WTC11 (cell line): ENCODE measurements around the gene FTL. TPM values are rescaled to one million over a fixed set of nuclear protein-coding genes. Genes with fewer than 3 reads are reported as not detected.
A peak's percentile ranks its signal among the peaks of the same experiment; 100 is the strongest.

Experiments used
- ATF1 ChIP-seq: sonication (generic); formaldehyde crosslinking; IDR thresholded peaks from 2 replicates; pipeline ENCODE4 v1.8.1; 2023; ENCODE audit warnings: mild to moderate bottlenecking, moderate library complexity, missing genetic modification reagents
- CREB1 ChIP-seq: sonication (generic); formaldehyde crosslinking; IDR thresholded peaks from 2 replicates; pipeline ENCODE4 v1.8.0; 2023; ENCODE audit warnings: mild to moderate bottlenecking, missing genetic modification reagents
- CREM ChIP-seq: sonication (generic); formaldehyde crosslinking; IDR thresholded peaks from 2 replicates; pipeline ENCODE4 v1.8.1; 2022; ENCODE audit warnings: mild to moderate bottlenecking, missing genetic modification reagents, moderate library complexity
- ESRRA ChIP-seq: sonication (generic); formaldehyde crosslinking; IDR thresholded peaks from 2 replicates; pipeline ENCODE4 v1.8.1; 2022; ENCODE audit warnings: mild to moderate bottlenecking, missing genetic modification reagents, borderline replicate concordance
- GABPB1 ChIP-seq: sonication (generic); formaldehyde crosslinking; IDR thresholded peaks from 2 replicates; pipeline ENCODE4 v1.8.1; 2023; ENCODE audit warnings: mild to moderate bottlenecking, missing genetic modification reagents
- GRHL2 ChIP-seq: fragments of 250-450 bp; sonication (Bioruptor Pico); IDR thresholded peaks from 2 replicates; pipeline ENCODE4 v1.8.0; 2022; ENCODE audit warnings: mild to moderate bottlenecking, moderate library complexity; ENCODE audit not compliant: insufficient replicate concordance, severe bottlenecking
- MXD4 ChIP-seq: fragments of 250-450 bp; sonication (Bioruptor Pico); IDR thresholded peaks from 2 replicates; pipeline ENCODE4 v1.8.0; 2021; ENCODE audit warnings: mild to moderate bottlenecking, moderate library complexity, borderline replicate concordance
- MYBL2 ChIP-seq: sonication (generic); formaldehyde crosslinking; IDR thresholded peaks from 2 replicates; pipeline ENCODE4 v1.8.1; 2023; ENCODE audit warnings: mild to moderate bottlenecking, moderate library complexity, missing genetic modification reagents
- NFE2L1 ChIP-seq: sonication (generic); formaldehyde crosslinking; IDR thresholded peaks from 2 replicates; pipeline ENCODE4 v1.8.1; 2023; ENCODE audit warnings: missing genetic modification reagents
- TEAD1 ChIP-seq: sonication (generic); formaldehyde crosslinking; IDR thresholded peaks from 2 replicates; pipeline ENCODE4 v1.8.0; 2022; ENCODE audit warnings: mild to moderate bottlenecking, missing genetic modification reagents
- ZBTB21 ChIP-seq: sonication (generic); formaldehyde crosslinking; IDR thresholded peaks from 2 replicates; pipeline ENCODE4 v1.8.1; 2023; ENCODE audit warnings: mild to moderate bottlenecking, missing genetic modification reagents, borderline replicate concordance
- ZNF232 ChIP-seq: sonication (generic); formaldehyde crosslinking; IDR thresholded peaks from 2 replicates; pipeline ENCODE4 v1.8.0; 2022; ENCODE audit warnings: mild to moderate bottlenecking, missing genetic modification reagents
- ZNF416 ChIP-seq: fragments of 250-450 bp; sonication (Bioruptor Pico); IDR thresholded peaks from 2 replicates; pipeline ENCODE4 v1.9.0; 2021; ENCODE audit warnings: mild to moderate bottlenecking, inconsistent platforms
- ZNF671 ChIP-seq: fragments of 250-450 bp; sonication (Bioruptor Pico); IDR thresholded peaks from 2 replicates; pipeline ENCODE4 v1.8.0; 2021; ENCODE audit warnings: mild to moderate bottlenecking
- total RNA-seq: library from RNA; stranded (reverse); gene quantifications from 3 replicates; pipeline ENCODE4 v1.2.3, GENCODE V29; 2021
- TF ChIP-seq, protein P1 (sequence below): fragments of 250-450 bp; sonication (Bioruptor Pico); IDR thresholded peaks from 2 replicates; pipeline ENCODE4 v1.9.0; 2021; ENCODE audit warnings: mild to moderate bottlenecking, borderline replicate concordance
- TF ChIP-seq, protein P2 (sequence below): sonication (generic); formaldehyde crosslinking; IDR thresholded peaks from 2 replicates; pipeline ENCODE4 v1.8.1; 2023; ENCODE audit warnings: mild to moderate bottlenecking, moderate library complexity, missing genetic modification reagents
- TF ChIP-seq, protein P3 (sequence below): sonication (generic); formaldehyde crosslinking; IDR thresholded peaks from 2 replicates; pipeline ENCODE4 v1.8.1; 2022; ENCODE audit warnings: missing genetic modification reagents, borderline replicate concordance
- TF ChIP-seq, protein P4 (sequence below): sonication (generic); formaldehyde crosslinking; IDR thresholded peaks from 2 replicates; pipeline ENCODE4 v1.8.0; 2022; ENCODE audit warnings: missing genetic modification reagents
- TF ChIP-seq, protein P5 (sequence below): sonication (generic); formaldehyde crosslinking; IDR thresholded peaks from 2 replicates; pipeline ENCODE4 v1.8.0; 2023; ENCODE audit warnings: missing genetic modification reagents
- TF ChIP-seq, protein P6 (sequence below): sonication (generic); formaldehyde crosslinking; IDR thresholded peaks from 2 replicates; pipeline ENCODE4 v1.8.0; 2022; ENCODE audit warnings: mild to moderate bottlenecking, missing genetic modification reagents
- TF ChIP-seq, protein P7 (sequence below): fragments of 250-450 bp; sonication (Bioruptor Pico); IDR thresholded peaks from 2 replicates; pipeline ENCODE4 v1.8.0; 2021; ENCODE audit warnings: mild to moderate bottlenecking
- TF ChIP-seq, protein P8 (sequence below): fragments of 250-450 bp; sonication (Bioruptor Pico); IDR thresholded peaks from 2 replicates; pipeline ENCODE4 v1.9.0; 2021; ENCODE audit warnings: mild to moderate bottlenecking

Gene FTL
- total RNA-seq, 1 experiment from 2014 or later = 1,061 TPM

DNA sequence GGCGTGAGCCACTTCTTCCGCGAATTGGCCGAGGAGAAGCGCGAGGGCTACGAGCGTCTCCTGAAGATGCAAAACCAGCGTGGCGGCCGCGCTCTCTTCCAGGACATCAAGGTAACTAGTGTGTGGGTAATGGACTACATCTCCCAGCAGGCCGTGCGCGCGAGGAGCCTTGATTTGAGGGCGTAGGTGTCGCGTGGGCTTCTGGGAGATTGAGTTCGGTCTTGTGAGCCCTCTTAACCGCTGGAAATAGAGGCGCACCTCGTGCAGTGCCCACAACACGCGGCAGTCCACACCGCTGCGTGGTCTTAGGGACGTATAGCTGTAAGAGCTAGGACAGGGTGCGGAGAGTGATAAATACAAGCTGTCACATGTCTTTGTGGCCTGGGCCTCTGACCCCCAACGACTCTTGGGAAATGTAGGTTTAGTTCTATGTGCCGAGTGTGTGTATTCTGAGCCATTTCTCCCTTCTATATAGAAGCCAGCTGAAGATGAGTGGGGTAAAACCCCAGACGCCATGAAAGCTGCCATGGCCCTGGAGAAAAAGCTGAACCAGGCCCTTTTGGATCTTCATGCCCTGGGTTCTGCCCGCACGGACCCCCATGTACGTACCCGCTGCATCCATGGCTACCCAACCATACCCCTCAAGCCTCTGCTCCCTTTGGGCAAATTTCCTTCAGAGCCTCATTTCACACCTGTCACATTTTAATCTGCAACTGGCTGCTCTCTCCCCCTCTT is 864 bp downstream of the FTL start (continued):
- TF ChIP-seq, protein P1, sequence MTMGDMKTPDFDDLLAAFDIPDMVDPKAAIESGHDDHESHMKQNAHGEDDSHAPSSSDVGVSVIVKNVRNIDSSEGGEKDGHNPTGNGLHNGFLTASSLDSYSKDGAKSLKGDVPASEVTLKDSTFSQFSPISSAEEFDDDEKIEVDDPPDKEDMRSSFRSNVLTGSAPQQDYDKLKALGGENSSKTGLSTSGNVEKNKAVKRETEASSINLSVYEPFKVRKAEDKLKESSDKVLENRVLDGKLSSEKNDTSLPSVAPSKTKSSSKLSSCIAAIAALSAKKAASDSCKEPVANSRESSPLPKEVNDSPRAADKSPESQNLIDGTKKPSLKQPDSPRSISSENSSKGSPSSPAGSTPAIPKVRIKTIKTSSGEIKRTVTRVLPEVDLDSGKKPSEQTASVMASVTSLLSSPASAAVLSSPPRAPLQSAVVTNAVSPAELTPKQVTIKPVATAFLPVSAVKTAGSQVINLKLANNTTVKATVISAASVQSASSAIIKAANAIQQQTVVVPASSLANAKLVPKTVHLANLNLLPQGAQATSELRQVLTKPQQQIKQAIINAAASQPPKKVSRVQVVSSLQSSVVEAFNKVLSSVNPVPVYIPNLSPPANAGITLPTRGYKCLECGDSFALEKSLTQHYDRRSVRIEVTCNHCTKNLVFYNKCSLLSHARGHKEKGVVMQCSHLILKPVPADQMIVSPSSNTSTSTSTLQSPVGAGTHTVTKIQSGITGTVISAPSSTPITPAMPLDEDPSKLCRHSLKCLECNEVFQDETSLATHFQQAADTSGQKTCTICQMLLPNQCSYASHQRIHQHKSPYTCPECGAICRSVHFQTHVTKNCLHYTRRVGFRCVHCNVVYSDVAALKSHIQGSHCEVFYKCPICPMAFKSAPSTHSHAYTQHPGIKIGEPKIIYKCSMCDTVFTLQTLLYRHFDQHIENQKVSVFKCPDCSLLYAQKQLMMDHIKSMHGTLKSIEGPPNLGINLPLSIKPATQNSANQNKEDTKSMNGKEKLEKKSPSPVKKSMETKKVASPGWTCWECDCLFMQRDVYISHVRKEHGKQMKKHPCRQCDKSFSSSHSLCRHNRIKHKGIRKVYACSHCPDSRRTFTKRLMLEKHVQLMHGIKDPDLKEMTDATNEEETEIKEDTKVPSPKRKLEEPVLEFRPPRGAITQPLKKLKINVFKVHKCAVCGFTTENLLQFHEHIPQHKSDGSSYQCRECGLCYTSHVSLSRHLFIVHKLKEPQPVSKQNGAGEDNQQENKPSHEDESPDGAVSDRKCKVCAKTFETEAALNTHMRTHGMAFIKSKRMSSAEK (CRISPR knock-in tag) = no peak
- no peak for TF ChIP-seq ZNF232 (CRISPR knock-in tag)
- TF ChIP-seq, protein P2, sequence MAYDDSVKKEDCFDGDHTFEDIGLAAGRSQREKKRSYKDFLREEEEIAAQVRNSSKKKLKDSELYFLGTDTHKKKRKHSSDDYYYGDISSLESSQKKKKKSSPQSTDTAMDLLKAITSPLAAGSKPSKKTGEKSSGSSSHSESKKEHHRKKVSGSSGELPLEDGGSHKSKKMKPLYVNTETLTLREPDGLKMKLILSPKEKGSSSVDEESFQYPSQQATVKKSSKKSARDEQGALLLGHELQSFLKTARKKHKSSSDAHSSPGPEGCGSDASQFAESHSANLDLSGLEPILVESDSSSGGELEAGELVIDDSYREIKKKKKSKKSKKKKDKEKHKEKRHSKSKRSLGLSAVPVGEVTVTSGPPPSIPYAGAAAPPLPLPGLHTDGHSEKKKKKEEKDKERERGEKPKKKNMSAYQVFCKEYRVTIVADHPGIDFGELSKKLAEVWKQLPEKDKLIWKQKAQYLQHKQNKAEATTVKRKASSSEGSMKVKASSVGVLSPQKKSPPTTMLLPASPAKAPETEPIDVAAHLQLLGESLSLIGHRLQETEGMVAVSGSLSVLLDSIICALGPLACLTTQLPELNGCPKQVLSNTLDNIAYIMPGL = no peak
- no peak for TF ChIP-seq ZBTB21 (CRISPR knock-in tag)
- TF ChIP-seq, protein P3, sequence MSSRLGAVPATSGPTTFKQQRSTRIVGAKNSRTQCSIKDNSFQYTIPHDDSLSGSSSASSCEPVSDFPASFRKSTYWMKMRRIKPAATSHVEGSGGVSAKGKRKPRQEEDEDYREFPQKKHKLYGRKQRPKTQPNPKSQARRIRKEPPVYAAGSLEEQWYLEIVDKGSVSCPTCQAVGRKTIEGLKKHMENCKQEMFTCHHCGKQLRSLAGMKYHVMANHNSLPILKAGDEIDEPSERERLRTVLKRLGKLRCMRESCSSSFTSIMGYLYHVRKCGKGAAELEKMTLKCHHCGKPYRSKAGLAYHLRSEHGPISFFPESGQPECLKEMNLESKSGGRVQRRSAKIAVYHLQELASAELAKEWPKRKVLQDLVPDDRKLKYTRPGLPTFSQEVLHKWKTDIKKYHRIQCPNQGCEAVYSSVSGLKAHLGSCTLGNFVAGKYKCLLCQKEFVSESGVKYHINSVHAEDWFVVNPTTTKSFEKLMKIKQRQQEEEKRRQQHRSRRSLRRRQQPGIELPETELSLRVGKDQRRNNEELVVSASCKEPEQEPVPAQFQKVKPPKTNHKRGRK = no peak
- TF ChIP-seq ZNF671 (CRISPR knock-in tag) = no peak
- TF ChIP-seq, protein P4, sequence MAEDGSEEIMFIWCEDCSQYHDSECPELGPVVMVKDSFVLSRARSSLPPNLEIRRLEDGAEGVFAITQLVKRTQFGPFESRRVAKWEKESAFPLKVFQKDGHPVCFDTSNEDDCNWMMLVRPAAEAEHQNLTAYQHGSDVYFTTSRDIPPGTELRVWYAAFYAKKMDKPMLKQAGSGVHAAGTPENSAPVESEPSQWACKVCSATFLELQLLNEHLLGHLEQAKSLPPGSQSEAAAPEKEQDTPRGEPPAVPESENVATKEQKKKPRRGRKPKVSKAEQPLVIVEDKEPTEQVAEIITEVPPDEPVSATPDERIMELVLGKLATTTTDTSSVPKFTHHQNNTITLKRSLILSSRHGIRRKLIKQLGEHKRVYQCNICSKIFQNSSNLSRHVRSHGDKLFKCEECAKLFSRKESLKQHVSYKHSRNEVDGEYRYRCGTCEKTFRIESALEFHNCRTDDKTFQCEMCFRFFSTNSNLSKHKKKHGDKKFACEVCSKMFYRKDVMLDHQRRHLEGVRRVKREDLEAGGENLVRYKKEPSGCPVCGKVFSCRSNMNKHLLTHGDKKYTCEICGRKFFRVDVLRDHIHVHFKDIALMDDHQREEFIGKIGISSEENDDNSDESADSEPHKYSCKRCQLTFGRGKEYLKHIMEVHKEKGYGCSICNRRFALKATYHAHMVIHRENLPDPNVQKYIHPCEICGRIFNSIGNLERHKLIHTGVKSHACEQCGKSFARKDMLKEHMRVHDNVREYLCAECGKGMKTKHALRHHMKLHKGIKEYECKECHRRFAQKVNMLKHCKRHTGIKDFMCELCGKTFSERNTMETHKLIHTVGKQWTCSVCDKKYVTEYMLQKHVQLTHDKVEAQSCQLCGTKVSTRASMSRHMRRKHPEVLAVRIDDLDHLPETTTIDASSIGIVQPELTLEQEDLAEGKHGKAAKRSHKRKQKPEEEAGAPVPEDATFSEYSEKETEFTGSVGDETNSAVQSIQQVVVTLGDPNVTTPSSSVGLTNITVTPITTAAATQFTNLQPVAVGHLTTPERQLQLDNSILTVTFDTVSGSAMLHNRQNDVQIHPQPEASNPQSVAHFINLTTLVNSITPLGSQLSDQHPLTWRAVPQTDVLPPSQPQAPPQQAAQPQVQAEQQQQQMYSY (CRISPR knock-in tag) = no peak
- no peak for TF ChIP-seq ZNF416
- no peak for TF ChIP-seq ATF1 (CRISPR knock-in tag)
- 0 out of 2 replicates have a peak, but pooled peaks have one; percentile 40 for TF ChIP-seq MYBL2 (CRISPR knock-in tag)
- no peak for TF ChIP-seq GRHL2 (CRISPR knock-in tag)
- TF ChIP-seq, protein P5, sequence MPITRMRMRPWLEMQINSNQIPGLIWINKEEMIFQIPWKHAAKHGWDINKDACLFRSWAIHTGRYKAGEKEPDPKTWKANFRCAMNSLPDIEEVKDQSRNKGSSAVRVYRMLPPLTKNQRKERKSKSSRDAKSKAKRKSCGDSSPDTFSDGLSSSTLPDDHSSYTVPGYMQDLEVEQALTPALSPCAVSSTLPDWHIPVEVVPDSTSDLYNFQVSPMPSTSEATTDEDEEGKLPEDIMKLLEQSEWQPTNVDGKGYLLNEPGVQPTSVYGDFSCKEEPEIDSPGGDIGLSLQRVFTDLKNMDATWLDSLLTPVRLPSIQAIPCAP = no peak
- no peak for TF ChIP-seq MXD4
- no peak for TF ChIP-seq CREB1 (CRISPR knock-in tag)
- TF ChIP-seq, protein P6, sequence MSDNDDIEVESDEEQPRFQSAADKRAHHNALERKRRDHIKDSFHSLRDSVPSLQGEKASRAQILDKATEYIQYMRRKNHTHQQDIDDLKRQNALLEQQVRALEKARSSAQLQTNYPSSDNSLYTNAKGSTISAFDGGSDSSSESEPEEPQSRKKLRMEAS (CRISPR knock-in tag) = peak; percentile 73; the same call in 1 of the 2 replicates
- TF ChIP-seq, protein P7, sequence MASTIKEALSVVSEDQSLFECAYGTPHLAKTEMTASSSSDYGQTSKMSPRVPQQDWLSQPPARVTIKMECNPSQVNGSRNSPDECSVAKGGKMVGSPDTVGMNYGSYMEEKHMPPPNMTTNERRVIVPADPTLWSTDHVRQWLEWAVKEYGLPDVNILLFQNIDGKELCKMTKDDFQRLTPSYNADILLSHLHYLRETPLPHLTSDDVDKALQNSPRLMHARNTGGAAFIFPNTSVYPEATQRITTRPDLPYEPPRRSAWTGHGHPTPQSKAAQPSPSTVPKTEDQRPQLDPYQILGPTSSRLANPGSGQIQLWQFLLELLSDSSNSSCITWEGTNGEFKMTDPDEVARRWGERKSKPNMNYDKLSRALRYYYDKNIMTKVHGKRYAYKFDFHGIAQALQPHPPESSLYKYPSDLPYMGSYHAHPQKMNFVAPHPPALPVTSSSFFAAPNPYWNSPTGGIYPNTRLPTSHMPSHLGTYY (CRISPR knock-in tag) = peak; percentile 52; the same call in 1 of the 2 replicates
- TF ChIP-seq NFE2L1 (CRISPR knock-in tag) = no peak
- TF ChIP-seq ESRRA (CRISPR knock-in tag) = no peak
- TF ChIP-seq CREM = 0 out of 2 replicates have a peak, but pooled peaks have one; percentile 11
- TF ChIP-seq TEAD1 (CRISPR knock-in tag) = no peak
- no peak for TF ChIP-seq GABPB1 (CRISPR knock-in tag)
- TF ChIP-seq, protein P8, sequence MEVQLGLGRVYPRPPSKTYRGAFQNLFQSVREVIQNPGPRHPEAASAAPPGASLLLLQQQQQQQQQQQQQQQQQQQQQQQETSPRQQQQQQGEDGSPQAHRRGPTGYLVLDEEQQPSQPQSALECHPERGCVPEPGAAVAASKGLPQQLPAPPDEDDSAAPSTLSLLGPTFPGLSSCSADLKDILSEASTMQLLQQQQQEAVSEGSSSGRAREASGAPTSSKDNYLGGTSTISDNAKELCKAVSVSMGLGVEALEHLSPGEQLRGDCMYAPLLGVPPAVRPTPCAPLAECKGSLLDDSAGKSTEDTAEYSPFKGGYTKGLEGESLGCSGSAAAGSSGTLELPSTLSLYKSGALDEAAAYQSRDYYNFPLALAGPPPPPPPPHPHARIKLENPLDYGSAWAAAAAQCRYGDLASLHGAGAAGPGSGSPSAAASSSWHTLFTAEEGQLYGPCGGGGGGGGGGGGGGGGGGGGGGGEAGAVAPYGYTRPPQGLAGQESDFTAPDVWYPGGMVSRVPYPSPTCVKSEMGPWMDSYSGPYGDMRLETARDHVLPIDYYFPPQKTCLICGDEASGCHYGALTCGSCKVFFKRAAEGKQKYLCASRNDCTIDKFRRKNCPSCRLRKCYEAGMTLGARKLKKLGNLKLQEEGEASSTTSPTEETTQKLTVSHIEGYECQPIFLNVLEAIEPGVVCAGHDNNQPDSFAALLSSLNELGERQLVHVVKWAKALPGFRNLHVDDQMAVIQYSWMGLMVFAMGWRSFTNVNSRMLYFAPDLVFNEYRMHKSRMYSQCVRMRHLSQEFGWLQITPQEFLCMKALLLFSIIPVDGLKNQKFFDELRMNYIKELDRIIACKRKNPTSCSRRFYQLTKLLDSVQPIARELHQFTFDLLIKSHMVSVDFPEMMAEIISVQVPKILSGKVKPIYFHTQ (CRISPR knock-in tag) = no peak
